Left ventricle myocardium inferior (tissue), 1 donor: ENCODE results near the gene RNF182. TPM values are rescaled to one million over a fixed set of nuclear protein-coding genes. Genes with fewer than 3 reads are reported as not detected.

Source experiments
- DNase-seq: peaks from one replicate; pipeline ENCODE4 v3.0.0-alpha.2; 2020
- H3K27ac ChIP-seq: fragments of 200-600 bp; replicated peaks from 2 replicates; pipeline ENCODE4 v1.8.0; 2021
- H3K27me3 ChIP-seq: fragments of 200-600 bp; 2 replicates; pipeline ENCODE4 v1.8.0; 2021; ENCODE audit warnings: low read depth
- H3K36me3 ChIP-seq: fragments of 200-600 bp; 2 replicates; pipeline ENCODE4 v1.8.0; 2021
- H3K4me1 ChIP-seq: fragments of 200-600 bp; 2 replicates; pipeline ENCODE4 v1.8.0; 2021
- H3K4me3 ChIP-seq: fragments of 200-600 bp; 2 replicates; pipeline ENCODE4 v1.8.0; 2021; ENCODE audit warnings: mild to moderate bottlenecking, moderate library complexity
- H3K9me3 ChIP-seq: fragments of 200-600 bp; replicated peaks from 2 replicates; pipeline ENCODE4 v1.8.0; 2021
- intact Hi-C: fragments of 100-400 bp; cut with micrococcal nuclease; formaldehyde crosslinking; loops from one replicate; pipeline ENCODE4 v1.11.0; 2022
- total RNA-seq: library from RNA; stranded (reverse); fragmentation: NEBNext Ultra II Directional; extraction: Animal tissue kit (Norgen Biotek cat#: 25700); gene quantifications from one replicate; pipeline ENCODE4 v1.2.1, GENCODE V29; 2021
- TF ChIP-seq, protein P1 (sequence below): fragments of 200-600 bp; IDR thresholded peaks from 2 replicates; pipeline ENCODE4 v1.8.0; 2021; ENCODE audit warnings: antibody characterized with exemption, mild to moderate bottlenecking, borderline replicate concordance
- donor health status: DM: no; HTN: yes; CAD: no; lungs with severe emphysema.

Gene RNF182
- total RNA-seq, 1 donor from 2014 or later, result not detected

DNA sequence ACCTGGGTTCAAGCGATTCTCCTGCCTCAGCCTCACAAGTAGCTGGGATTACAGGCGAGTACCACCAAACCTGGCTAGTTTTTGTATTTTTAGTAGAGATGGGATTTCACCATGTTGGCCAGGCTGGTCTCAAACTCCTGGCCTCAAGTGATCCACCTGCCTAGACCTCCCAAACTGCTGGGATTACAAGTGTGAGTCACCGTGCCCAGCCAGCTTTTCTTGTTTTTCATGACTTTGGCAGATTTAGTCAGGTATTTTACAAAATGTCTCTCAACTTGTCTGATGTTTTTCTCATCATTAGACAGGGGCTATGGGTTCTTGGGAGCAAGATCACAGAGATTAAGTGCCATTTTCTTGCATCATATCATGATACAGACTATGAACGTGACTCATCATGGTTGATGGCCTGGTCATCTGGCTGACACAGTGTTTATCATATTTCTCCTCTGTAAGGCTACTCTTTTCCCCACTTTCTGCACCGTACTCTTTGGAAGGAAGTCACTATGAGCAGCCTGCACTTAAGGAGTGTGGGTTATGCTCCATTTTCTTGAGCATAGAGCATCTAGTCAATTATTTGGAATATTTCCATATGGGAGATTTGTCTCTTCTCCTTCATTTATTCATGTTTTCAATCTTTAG is 67.8 kb downstream of the RNF182 start:
- no peak overlapping the region for H3K4me3 ChIP-seq
- TF ChIP-seq, protein P1, sequence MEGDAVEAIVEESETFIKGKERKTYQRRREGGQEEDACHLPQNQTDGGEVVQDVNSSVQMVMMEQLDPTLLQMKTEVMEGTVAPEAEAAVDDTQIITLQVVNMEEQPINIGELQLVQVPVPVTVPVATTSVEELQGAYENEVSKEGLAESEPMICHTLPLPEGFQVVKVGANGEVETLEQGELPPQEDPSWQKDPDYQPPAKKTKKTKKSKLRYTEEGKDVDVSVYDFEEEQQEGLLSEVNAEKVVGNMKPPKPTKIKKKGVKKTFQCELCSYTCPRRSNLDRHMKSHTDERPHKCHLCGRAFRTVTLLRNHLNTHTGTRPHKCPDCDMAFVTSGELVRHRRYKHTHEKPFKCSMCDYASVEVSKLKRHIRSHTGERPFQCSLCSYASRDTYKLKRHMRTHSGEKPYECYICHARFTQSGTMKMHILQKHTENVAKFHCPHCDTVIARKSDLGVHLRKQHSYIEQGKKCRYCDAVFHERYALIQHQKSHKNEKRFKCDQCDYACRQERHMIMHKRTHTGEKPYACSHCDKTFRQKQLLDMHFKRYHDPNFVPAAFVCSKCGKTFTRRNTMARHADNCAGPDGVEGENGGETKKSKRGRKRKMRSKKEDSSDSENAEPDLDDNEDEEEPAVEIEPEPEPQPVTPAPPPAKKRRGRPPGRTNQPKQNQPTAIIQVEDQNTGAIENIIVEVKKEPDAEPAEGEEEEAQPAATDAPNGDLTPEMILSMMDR, result no peak
- no peaks in the 10 kb centered on the region for H3K4me1 ChIP-seq

DNA sequence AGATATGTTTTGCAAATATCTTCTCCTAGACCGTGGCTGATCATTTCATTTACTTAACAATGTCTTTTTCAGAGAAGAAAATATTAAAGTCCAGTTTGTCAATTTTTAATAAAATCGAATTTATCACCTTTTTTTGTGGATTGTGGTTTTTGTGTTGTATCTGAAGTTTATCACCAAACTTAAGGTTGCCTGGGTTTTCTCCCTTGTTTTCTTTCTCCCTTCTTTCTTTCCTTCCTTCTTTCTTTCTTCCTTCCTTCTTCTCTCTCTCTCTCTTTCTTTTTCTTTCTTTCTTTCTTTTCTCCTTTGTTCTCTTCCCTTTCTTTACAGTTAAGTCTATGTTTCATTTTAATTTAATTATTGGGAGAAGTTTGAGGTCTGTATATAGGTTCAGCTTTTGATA is 68.7 kb downstream of the RNF182 start:
- Histone ChIP-seq H3K4me3 (no peak overlapping the region), H3K27me3 (peaks cover 64% of the 10 kb centered on the region), H3K4me1 (no peaks in the 10 kb centered on the region), H3K36me3 (no peaks in the 10 kb centered on the region), H3K9me3 (no peaks in the 10 kb centered on the region), H3K27ac (no peak overlapping the region)
- intact Hi-C loops, result no loop called here
- DNase-seq, result no peak
- TF ChIP-seq, protein P1, result no peak

More for the DNA sequence above, 67.8 kb downstream of the RNF182 start:
- intact Hi-C loops, result no loop called here
- Histone ChIP-seq H3K36me3 (no peaks in the 10 kb centered on the region), H3K27ac (no peak overlapping the region), H3K9me3 (no peaks in the 10 kb centered on the region), H3K27me3 (peaks cover 67% of the 10 kb centered on the region)
- DNase-seq, result no peak

DNA sequence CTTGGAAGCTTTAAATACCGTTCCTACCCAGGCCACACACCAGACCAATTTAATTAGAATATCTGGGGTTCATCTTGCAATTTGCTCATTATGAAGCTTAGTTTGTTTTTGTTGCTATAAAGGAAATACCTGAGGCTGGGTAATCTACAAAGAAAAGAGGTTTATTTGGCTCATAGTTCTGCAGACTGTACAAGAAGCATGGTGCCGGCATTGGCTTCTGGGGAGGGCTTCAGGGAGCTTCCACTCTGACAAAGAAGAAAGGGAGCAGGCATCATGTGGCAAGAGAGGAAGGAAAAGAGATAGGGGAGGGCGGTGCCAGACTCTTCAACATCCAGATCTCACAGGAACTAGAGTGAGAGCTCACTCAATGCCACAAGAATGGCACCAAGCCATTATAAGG is 73.6 kb downstream of the RNF182 start:
- no peak overlapping the region for H3K4me3 ChIP-seq
- H3K4me1 ChIP-seq, result no peaks in the 10 kb centered on the region
- H3K9me3 ChIP-seq, result no peaks in the 10 kb centered on the region
- intact Hi-C loops, result no loop called here
- peaks cover 43% of the 10 kb centered on the region for H3K27me3 ChIP-seq
- TF ChIP-seq, protein P1, result no peak
- no peak for DNase-seq
- H3K36me3 ChIP-seq, result no peaks in the 10 kb centered on the region
- no peak overlapping the region for H3K27ac ChIP-seq

- peaks cover 52% of the 10 kb centered on the region for H3K27me3 ChIP-seq
- DNase-seq, result no peak
- TF ChIP-seq, protein P1, result no peak
- no peak overlapping the region for H3K27ac ChIP-seq
- H3K9me3 ChIP-seq, result no peaks in the 10 kb centered on the region
- no peaks in the 10 kb centered on the region for H3K4me1 ChIP-seq
- H3K36me3 ChIP-seq, result no peaks in the 10 kb centered on the region
- intact Hi-C loops, result no loop called here
- H3K4me3 ChIP-seq, result no peak overlapping the region
These were observed 76.1 kb downstream of the RNF182 start for GRCh38 chr6:14000901-14001300.

GRCh38 chr6:14001329-14002012 is 76.7 kb downstream of the RNF182 start:
- Histone ChIP-seq H3K4me3 (no peak overlapping the region), H3K9me3 (no peaks in the 10 kb centered on the region), H3K27me3 (peaks cover 52% of the 10 kb centered on the region), H3K4me1 (no peaks in the 10 kb centered on the region), H3K27ac (no peak overlapping the region), H3K36me3 (no peaks in the 10 kb centered on the region)
- intact Hi-C loops, result no loop called here
- TF ChIP-seq, protein P1, result no peak
- DNase-seq, result no peak
